RWPE2 (cell line): ENCODE data around the gene MUSTN1.

Experiments used
- ATAC-seq: fragments of 200-7000 bp; cut with Tn5 transposase; 3 replicates; pipeline ENCODE4 v1.9.1; 2021; ENCODE audit warnings: low read depth
- DNase-seq: peaks from one replicate; pipeline ENCODE4 v3.0.0-alpha.2; 2020; ENCODE audit warnings: low spot score
- H3K27ac ChIP-seq: fragments of 450-650 bp; 2 replicates; pipeline ENCODE4 v1.5.1; 2017; ENCODE audit warnings: mild to moderate bottlenecking; ENCODE audit not compliant: poor library complexity, severe bottlenecking
- H3K27me3 ChIP-seq: fragments of 250-450 bp; sonication (Bioruptor Pico); 2 replicates; pipeline ENCODE4 v1.5.1; 2021; ENCODE audit warnings: mild to moderate bottlenecking, moderate library complexity; ENCODE audit not compliant: insufficient read depth, poor library complexity, severe bottlenecking
- H3K36me3 ChIP-seq: fragments of 250-450 bp; sonication (Bioruptor Pico); 2 replicates; pipeline ENCODE4 v1.5.1; 2020; ENCODE audit warnings: low read depth, mild to moderate bottlenecking, moderate library complexity
- H3K4me1 ChIP-seq: fragments of 250-450 bp; sonication (Bioruptor Pico); 2 replicates; pipeline ENCODE4 v1.5.1; 2021; ENCODE audit warnings: mild to moderate bottlenecking, moderate library complexity; ENCODE audit not compliant: insufficient read depth, poor library complexity, severe bottlenecking
- H3K4me3 ChIP-seq: fragments of 250-450 bp; sonication (Bioruptor Pico); 2 replicates; pipeline ENCODE4 v1.5.1; 2021; ENCODE audit warnings: mild to moderate bottlenecking, moderate library complexity; ENCODE audit not compliant: severe bottlenecking
- H3K9me3 ChIP-seq: fragments of 250-450 bp; sonication (Bioruptor Pico); 2 replicates; pipeline ENCODE4 v1.5.1; 2021; ENCODE audit warnings: mild to moderate bottlenecking, moderate library complexity; ENCODE audit not compliant: severe bottlenecking
- CTCF ChIP-seq: fragments of 450-650 bp; IDR thresholded peaks from one replicate; pipeline ENCODE4 v1.5.1; 2017; ENCODE audit warnings: mild to moderate bottlenecking, moderate library complexity; ENCODE audit not compliant: poor library complexity, severe bottlenecking

The MUSTN1 gene

DNA sequence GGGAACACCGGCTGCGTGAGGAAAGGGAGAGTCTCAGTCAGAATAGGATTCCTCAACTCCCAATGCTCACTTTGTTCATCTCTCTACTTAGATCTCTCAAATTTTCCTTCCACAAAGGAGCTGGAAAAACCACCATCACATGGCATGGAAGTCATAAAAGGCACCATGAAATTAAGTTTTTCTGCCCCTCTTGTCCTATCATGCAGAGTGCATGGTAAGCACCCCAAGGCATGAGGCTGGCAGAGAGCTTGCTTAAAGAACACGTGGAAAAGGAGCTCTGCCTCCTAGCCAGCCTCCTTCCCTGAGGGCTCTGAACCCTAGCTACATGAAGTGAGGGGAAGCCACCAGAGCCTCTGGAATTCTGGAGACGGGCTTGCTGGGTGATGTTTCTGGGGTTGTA lies 44.8 kb upstream of the MUSTN1 start:
- Histone ChIP-seq H3K36me3 (peaks cover 6% of the 10 kb centered on the region; the same call in 1 of the 2 replicates), H3K27ac (no peak overlapping the region), H3K27me3 (no peaks in the 10 kb centered on the region), H3K4me3 (no peak overlapping the region), H3K4me1 (no peaks in the 10 kb centered on the region), H3K9me3 (no peaks in the 10 kb centered on the region)
- TF ChIP-seq CTCF = no peak
- ATAC-seq (no peak), DNase-seq (no peak)

DNA sequence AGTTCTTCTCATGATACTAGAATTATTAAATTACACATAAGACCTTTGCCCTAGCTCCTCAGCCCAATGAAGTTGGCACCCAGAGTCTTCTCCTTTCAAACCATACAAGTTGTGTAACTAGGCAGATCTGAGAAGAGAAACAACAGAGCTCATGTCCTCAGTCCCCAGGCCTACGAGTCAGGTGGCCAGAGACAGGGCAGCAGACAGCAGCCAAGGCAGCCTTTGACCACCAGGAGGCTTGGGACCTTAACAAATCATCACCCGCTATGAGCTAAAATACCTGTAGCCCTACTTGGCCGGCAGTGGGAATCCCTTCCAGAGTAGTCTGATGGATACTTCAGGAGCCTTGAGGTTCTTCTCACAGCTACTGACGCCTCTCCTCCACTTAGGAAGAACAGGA lies 44.3 kb upstream of the MUSTN1 start:
- Histone ChIP-seq H3K4me3 (no peak overlapping the region), H3K27me3 (no peaks in the 10 kb centered on the region), H3K36me3 (0 out of 2 replicates have a peak, but pooled peaks cover 6% of the 10 kb centered on the region), H3K4me1 (no peaks in the 10 kb centered on the region), H3K9me3 (no peaks in the 10 kb centered on the region), H3K27ac (no peak overlapping the region)
- DNase-seq = no peak
- ATAC-seq = no peak
- no peak for TF ChIP-seq CTCF

- TF ChIP-seq CTCF = no peak
Observed at GRCh38 chr3:52877085-52877484, 42.3 kb upstream of the MUSTN1 start.

DNA sequence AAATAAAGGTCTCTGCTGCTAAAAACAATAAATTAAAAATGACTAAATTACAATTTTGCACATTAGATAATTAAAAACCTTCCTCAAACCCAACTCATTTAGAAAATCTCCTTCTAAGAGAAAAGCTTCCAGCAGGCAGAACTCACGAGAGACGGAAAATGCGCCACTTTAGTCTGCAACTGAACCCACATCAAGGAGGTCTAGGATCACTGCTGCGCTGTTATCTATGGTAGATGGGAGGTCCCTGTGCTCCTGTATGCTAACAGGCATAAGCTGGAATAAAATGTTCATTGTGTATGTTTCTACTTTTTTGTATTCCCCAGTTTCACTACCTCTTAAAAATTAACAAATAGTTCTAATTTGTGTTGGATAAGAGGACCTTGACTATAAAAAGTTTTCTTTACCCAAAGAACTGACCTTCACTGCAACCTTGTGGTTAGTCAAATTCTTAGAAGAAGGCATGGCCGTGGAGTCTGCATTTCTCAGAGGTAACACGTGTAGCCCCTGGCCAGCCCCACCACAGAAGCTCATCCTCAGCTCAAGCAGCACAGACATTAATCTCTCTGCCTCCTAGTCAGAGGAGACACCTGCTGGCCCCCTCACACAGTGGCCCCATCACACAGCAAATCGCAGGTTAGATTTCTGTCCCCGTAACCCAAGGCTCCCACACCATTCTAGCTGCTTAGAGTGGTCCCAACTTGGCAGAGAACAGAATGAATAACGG lies 40.2 kb upstream of the MUSTN1 start:
- H3K27me3 ChIP-seq = no peaks in the 10 kb centered on the region
- DNase-seq (no peak), ATAC-seq (no peak)
- H3K9me3 ChIP-seq = no peaks in the 10 kb centered on the region
- H3K36me3 ChIP-seq = no peaks in the 10 kb centered on the region
- H3K4me1 ChIP-seq = no peaks in the 10 kb centered on the region
- no peak overlapping the region for H3K27ac ChIP-seq
- TF ChIP-seq CTCF = no peak
- no peak overlapping the region for H3K4me3 ChIP-seq

More at GRCh38 chr3:52877085-52877484, 42.3 kb upstream of the MUSTN1 start:
- ATAC-seq (no peak), DNase-seq (no peak)
- H3K27ac ChIP-seq = no peak overlapping the region
- H3K36me3 ChIP-seq = no peaks in the 10 kb centered on the region
- no peak overlapping the region for H3K4me3 ChIP-seq
- no peaks in the 10 kb centered on the region for H3K9me3 ChIP-seq
- H3K4me1 ChIP-seq = no peaks in the 10 kb centered on the region
- no peaks in the 10 kb centered on the region for H3K27me3 ChIP-seq

GRCh38 chr3:52874160-52874701 lies 39.4 kb upstream of the MUSTN1 start:
- H3K9me3 ChIP-seq = no peaks in the 10 kb centered on the region
- no peaks in the 10 kb centered on the region for H3K4me1 ChIP-seq
- H3K36me3 ChIP-seq = no peaks in the 10 kb centered on the region
- H3K4me3 ChIP-seq = no peak overlapping the region
- ATAC-seq (no peak), DNase-seq (no peak)
- H3K27me3 ChIP-seq = no peaks in the 10 kb centered on the region
- H3K27ac ChIP-seq = no peak overlapping the region
- no peak for TF ChIP-seq CTCF
